ENCODE data around the gene CEACAM20. TPM values are rescaled to one million over a fixed set of nuclear protein-coding genes. Genes with fewer than 3 reads are reported as not detected.

The CEACAM20 gene
- not detected in 2 replicates for total RNA-seq (2014; rRNA removed; shearing (Covaris generic); ENCODE audit: low replicate concordance)

DNA sequence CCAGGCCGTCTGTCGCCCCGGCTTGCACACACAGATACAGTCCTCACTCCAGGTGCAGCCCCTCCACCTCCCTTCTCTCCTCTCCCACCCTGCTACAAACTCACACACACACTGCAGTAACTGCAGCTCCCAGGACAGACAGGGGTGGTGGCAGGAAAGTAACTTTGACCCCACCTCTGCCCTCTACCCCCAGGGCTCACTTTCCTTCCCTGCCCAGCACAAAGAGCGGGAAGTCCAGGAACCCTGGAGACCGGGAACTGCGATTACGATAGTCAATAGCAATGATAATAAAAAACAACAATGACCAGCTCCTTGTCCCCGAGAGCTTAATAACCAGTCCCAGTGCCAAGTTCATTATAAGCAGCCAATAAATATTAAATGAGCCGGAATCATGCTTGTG lies at the start of gene CEACAM20:
Gene CEACAM20 (minus strand): TSS at position 140 of the 400 bp plus-strand sequence. CDS start 166 bp downstream, outside the sequence.
- no peaks in the 10 kb centered on the region for H3K4me1 ChIP-seq (ENCODE audit: low read length)
- H3K27me3 ChIP-seq (ENCODE audit: low read length): no peaks in the 10 kb centered on the region
- no peak within 1 kb of the TSS for H3K4me2 ChIP-seq (ENCODE audit: low read depth, low read length, poor library complexity, severe bottlenecking)
- no peaks in the 10 kb centered on the region for H3K79me2 ChIP-seq (ENCODE audit: low read length)
- no peak within 1 kb of the TSS for H2AFZ ChIP-seq (ENCODE audit: low read length)
- H3K36me3 ChIP-seq (ENCODE audit: insufficient read depth, low read length): no peaks in the 10 kb centered on the region
- H3K27ac ChIP-seq (ENCODE audit: low read length): no peak within 1 kb of the TSS
- no peak within 1 kb of the TSS for H3K9ac ChIP-seq (ENCODE audit: low read length)
- no peaks in the 10 kb centered on the region for H3K9me2 ChIP-seq (replicated peaks; ENCODE audit: insufficient read depth, low read length)
- H4K20me1 ChIP-seq (ENCODE audit: insufficient read depth, low read depth, low read length): no peaks in the 10 kb centered on the region
- no peaks in the 10 kb centered on the region for H3K9me3 ChIP-seq (ENCODE audit: low read length)
- no peak for DNase-seq
- no peak within 1 kb of the TSS for H3K4me3 ChIP-seq (ENCODE audit: low read length)

DNA sequence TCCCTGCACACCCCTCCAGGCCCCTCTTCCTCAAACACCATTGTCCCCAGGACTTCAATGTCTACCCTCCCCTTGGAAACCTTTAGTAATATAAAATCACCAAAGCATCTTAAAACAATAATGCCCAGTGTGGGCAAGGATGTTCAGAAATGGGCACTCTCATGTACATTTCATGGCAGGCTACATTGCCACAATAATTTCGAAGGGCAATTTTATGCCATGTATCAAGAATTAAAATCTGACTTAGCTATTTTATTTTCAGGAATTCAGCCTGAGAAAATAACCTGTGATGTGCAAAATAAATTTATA lies 48.0 kb upstream of the CEACAM20 start:
- H3K27me3 ChIP-seq (ENCODE audit: low read length): no peaks in the 10 kb centered on the region
- no peak for DNase-seq
- no peaks in the 10 kb centered on the region for H3K36me3 ChIP-seq (ENCODE audit: insufficient read depth, low read length)
- no peak overlapping the region for H3K9ac ChIP-seq (ENCODE audit: low read length)
- H3K79me2 ChIP-seq (ENCODE audit: low read length): no peaks in the 10 kb centered on the region
- H2AFZ ChIP-seq (ENCODE audit: low read length): no peak overlapping the region
- H3K27ac ChIP-seq (ENCODE audit: low read length): no peak overlapping the region
- no peak overlapping the region for H3K4me2 ChIP-seq (ENCODE audit: low read depth, low read length, poor library complexity, severe bottlenecking)
- no peaks in the 10 kb centered on the region for H3K9me3 ChIP-seq (ENCODE audit: low read length)
- no peak overlapping the region for H3K4me3 ChIP-seq (ENCODE audit: low read length)
- no peaks in the 10 kb centered on the region for H3K9me2 ChIP-seq (replicated peaks; ENCODE audit: insufficient read depth, low read length)
- 0 out of 2 replicates have a peak, but pooled peaks cover 4% of the 10 kb centered on the region for H3K4me1 ChIP-seq (ENCODE audit: low read length)
- no peaks in the 10 kb centered on the region for H4K20me1 ChIP-seq (ENCODE audit: insufficient read depth, low read depth, low read length)

DNA sequence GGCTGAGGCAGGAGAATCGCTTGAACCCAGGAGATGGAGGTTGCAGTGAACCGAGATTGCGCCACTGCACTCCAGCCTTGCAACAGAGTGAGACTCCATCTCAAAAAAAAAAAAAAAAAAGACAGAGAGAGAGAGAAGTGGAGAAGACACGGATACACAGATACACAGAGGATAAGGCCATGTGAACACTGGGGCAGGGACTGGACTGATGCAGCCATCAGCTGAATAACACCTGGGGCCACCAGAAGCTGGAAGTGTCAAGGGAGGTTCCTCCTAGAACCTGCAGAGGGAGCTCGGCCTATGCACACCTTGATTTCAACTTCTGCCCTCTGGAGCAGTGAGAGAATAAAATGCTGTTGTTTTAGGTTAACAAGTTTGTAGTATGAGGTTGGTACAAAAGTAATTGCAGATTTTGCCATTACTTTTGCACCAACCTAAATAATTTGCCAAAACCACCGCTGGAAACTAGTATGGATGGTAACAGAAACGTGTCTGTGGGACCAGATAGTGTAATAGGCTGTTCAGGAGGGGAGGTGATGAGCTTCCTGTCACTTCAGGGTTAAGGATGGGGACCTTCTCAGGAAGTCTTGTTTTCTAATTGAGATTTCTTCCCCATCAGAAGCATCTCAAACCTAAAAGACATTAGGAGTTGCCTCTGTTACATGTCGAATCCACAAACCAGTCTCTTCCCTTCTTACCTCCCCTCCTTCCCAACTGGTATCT lies 47.5 kb upstream of the CEACAM20 start:
- Histone ChIP-seq H3K79me2 (ENCODE audit: low read length) (no peaks in the 10 kb centered on the region), H3K4me2 (ENCODE audit: low read depth, low read length, poor library complexity, severe bottlenecking) (no peak overlapping the region), H3K9me2 (replicated peaks; ENCODE audit: insufficient read depth, low read length) (no peaks in the 10 kb centered on the region), H2AFZ (ENCODE audit: low read length) (no peak overlapping the region), H3K36me3 (ENCODE audit: insufficient read depth, low read length) (no peaks in the 10 kb centered on the region), H3K27me3 (ENCODE audit: low read length) (no peaks in the 10 kb centered on the region), H3K9me3 (ENCODE audit: low read length) (no peaks in the 10 kb centered on the region), H4K20me1 (ENCODE audit: insufficient read depth, low read depth, low read length) (no peaks in the 10 kb centered on the region), H3K9ac (ENCODE audit: low read length) (no peak overlapping the region), H3K4me3 (ENCODE audit: low read length) (no peak overlapping the region), H3K4me1 (ENCODE audit: low read length) (0 out of 2 replicates have a peak, but pooled peaks cover 4% of the 10 kb centered on the region), H3K27ac (ENCODE audit: low read length) (no peak overlapping the region)
- DNase-seq: peak; percentile 75

DNA sequence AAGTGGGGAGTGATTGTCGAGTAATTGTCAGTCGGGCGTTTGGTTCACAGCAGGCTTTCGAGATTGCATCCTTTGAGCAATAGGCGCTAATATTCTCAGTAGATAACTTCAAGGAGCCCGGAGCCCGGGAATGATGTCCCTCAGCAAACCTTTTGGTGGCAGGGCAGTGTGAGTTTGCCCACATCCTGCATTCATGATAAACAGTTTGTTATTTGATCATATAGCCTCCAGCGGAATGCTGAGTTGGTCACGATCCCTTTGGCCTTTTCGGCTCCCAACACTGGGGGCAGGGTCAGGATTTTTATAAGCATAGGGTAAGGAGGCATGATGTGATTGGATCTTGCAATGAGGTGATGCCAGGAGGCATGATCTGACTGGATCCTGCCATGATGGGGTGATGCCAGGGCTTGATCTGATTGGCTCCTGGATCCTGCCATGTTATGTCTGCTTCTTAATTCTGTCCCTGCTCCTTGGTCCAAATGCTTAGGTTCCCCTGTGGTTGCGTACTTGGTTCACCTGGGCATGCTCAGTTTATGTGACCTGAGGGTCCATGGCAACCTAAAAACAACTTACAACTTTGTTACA lies 45.7 kb upstream of the CEACAM20 start:
- Histone ChIP-seq H3K9me3 (ENCODE audit: low read length) (no peaks in the 10 kb centered on the region), H2AFZ (ENCODE audit: low read length) (no peak overlapping the region), H3K27ac (ENCODE audit: low read length) (no peak overlapping the region), H3K4me2 (ENCODE audit: low read depth, low read length, poor library complexity, severe bottlenecking) (no peak overlapping the region), H3K9ac (ENCODE audit: low read length) (no peak overlapping the region), H3K79me2 (ENCODE audit: low read length) (no peaks in the 10 kb centered on the region), H3K4me1 (ENCODE audit: low read length) (0 out of 2 replicates have a peak, but pooled peaks cover 4% of the 10 kb centered on the region), H3K9me2 (replicated peaks; ENCODE audit: insufficient read depth, low read length) (no peaks in the 10 kb centered on the region), H3K36me3 (ENCODE audit: insufficient read depth, low read length) (no peaks in the 10 kb centered on the region), H3K27me3 (ENCODE audit: low read length) (no peaks in the 10 kb centered on the region), H4K20me1 (ENCODE audit: insufficient read depth, low read depth, low read length) (no peaks in the 10 kb centered on the region), H3K4me3 (ENCODE audit: low read length) (no peak overlapping the region)
- DNase-seq: no peak

DNA sequence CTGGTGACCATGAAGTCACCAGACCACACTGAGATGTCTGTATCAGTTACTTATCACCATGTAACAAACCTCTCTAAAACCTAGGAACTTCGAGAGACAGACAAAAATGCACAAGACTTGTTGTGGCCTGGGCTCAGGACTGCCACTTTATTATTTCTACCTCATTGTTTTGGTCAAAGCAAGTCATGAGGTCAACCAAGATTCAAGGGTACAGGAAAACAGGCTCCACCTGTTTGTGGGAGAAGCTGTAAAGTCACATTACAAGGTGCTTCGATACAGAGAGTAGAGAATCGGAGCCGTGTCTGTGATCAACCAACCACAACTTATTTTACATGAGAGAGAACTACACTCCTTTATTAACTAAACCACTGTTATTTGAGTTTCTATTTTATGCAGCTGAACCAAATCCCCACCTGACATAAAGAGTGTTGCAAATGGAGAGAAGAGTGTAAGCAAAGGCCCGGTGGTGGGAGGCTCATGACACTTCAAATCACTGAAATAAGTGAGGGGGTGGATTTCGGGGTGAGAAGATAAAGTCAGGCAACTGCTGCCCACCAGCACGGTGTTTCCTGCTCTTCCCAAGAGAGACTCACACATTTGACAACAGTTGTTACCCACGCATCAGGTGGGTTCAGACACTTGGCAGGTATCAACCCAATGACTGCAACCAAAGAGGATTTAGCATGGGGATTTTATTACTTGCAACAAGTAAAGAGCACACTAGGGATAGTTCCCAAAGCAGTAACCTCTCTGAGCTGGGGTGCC lies 44.9 kb upstream of the CEACAM20 start:
- Histone ChIP-seq H3K9me3 (ENCODE audit: low read length) (no peaks in the 10 kb centered on the region), H3K4me3 (ENCODE audit: low read length) (no peak overlapping the region), H3K9me2 (replicated peaks; ENCODE audit: insufficient read depth, low read length) (no peaks in the 10 kb centered on the region), H3K36me3 (ENCODE audit: insufficient read depth, low read length) (no peaks in the 10 kb centered on the region), H2AFZ (ENCODE audit: low read length) (no peak overlapping the region), H3K4me1 (ENCODE audit: low read length) (0 out of 2 replicates have a peak, but pooled peaks cover 4% of the 10 kb centered on the region), H3K4me2 (ENCODE audit: low read depth, low read length, poor library complexity, severe bottlenecking) (no peak overlapping the region), H3K27me3 (ENCODE audit: low read length) (no peaks in the 10 kb centered on the region), H3K27ac (ENCODE audit: low read length) (no peak overlapping the region), H3K79me2 (ENCODE audit: low read length) (no peaks in the 10 kb centered on the region), H3K9ac (ENCODE audit: low read length) (no peak overlapping the region), H4K20me1 (ENCODE audit: insufficient read depth, low read depth, low read length) (no peaks in the 10 kb centered on the region)
- no peak for DNase-seq

DNA sequence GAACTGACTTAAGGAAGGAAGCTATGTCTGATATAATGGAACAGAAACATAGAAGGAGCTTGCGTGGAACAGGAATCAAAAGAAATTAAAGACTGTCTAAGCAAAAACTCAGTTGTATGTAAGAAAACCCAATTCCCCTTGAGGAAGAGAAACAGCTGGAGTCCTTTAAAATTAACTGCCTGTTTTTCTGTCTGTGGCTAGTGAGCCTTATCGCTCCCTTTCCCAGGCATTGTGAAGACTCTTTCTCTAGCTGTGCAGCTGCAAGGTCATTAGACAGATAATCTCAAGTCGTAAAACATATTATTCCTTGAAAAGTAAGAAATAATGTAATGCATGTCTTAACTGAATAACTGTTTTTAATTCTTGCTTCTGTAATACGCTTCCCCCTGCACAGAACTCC lies 44.2 kb upstream of the CEACAM20 start:
- DNase-seq: no peak
- Histone ChIP-seq H3K9me2 (replicated peaks; ENCODE audit: insufficient read depth, low read length) (no peaks in the 10 kb centered on the region), H3K27ac (ENCODE audit: low read length) (no peak overlapping the region), H2AFZ (ENCODE audit: low read length) (no peak overlapping the region), H4K20me1 (ENCODE audit: insufficient read depth, low read depth, low read length) (no peaks in the 10 kb centered on the region), H3K79me2 (ENCODE audit: low read length) (no peaks in the 10 kb centered on the region), H3K9ac (ENCODE audit: low read length) (no peak overlapping the region), H3K4me1 (ENCODE audit: low read length) (0 out of 2 replicates have a peak, but pooled peaks cover 4% of the 10 kb centered on the region), H3K9me3 (ENCODE audit: low read length) (no peaks in the 10 kb centered on the region), H3K4me3 (ENCODE audit: low read length) (no peak overlapping the region), H3K4me2 (ENCODE audit: low read depth, low read length, poor library complexity, severe bottlenecking) (no peak overlapping the region), H3K27me3 (ENCODE audit: low read length) (no peaks in the 10 kb centered on the region), H3K36me3 (ENCODE audit: insufficient read depth, low read length) (no peaks in the 10 kb centered on the region)

DNA sequence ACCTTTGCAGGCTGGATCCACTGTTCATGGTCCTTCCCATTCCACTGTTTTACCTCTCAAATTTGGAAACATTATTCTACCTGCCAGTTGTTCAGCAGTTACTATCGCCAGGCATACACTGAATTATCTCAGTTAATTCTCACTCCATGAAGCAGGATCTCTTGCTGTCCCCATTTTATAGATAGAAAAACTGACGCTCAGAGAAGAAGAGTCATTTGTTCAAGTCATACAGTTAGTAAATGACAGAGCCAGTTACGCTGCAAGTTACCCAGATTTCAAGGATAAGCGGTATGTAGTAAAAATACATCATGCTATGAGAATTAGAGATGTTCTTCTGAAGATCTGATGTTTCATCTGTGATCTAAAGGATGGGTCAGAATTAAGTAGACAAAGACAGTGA lies 43.7 kb upstream of the CEACAM20 start:
- Histone ChIP-seq H3K9me2 (replicated peaks; ENCODE audit: insufficient read depth, low read length) (no peaks in the 10 kb centered on the region), H3K4me1 (ENCODE audit: low read length) (0 out of 2 replicates have a peak, but pooled peaks cover 4% of the 10 kb centered on the region), H3K4me3 (ENCODE audit: low read length) (no peak overlapping the region), H4K20me1 (ENCODE audit: insufficient read depth, low read depth, low read length) (no peaks in the 10 kb centered on the region), H3K9ac (ENCODE audit: low read length) (no peak overlapping the region), H3K27ac (ENCODE audit: low read length) (no peak overlapping the region), H2AFZ (ENCODE audit: low read length) (no peak overlapping the region), H3K9me3 (ENCODE audit: low read length) (no peaks in the 10 kb centered on the region), H3K79me2 (ENCODE audit: low read length) (no peaks in the 10 kb centered on the region), H3K27me3 (ENCODE audit: low read length) (no peaks in the 10 kb centered on the region), H3K4me2 (ENCODE audit: low read depth, low read length, poor library complexity, severe bottlenecking) (no peak overlapping the region), H3K36me3 (ENCODE audit: insufficient read depth, low read length) (no peaks in the 10 kb centered on the region)
- no peak for DNase-seq

DNA sequence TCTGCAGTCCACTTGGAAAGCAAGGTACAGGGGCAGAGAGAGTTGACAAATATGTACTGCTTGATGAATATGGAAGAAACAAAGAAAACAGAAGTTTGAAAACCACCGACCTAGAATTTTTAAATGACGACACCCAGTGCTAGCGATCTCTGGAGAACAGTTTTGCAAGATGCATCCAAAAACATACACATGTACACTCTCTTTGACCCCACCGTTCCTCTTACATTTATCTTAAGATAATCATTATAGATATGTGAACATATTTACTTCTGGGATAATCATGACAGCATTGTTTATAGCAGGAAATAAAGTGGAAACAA lies 43.1 kb upstream of the CEACAM20 start:
- Histone ChIP-seq H3K4me1 (ENCODE audit: low read length) (0 out of 2 replicates have a peak, but pooled peaks cover 4% of the 10 kb centered on the region), H3K9me2 (replicated peaks; ENCODE audit: insufficient read depth, low read length) (no peaks in the 10 kb centered on the region), H2AFZ (ENCODE audit: low read length) (no peak overlapping the region), H3K27me3 (ENCODE audit: low read length) (no peaks in the 10 kb centered on the region), H3K9ac (ENCODE audit: low read length) (no peak overlapping the region), H3K9me3 (ENCODE audit: low read length) (no peaks in the 10 kb centered on the region), H3K4me2 (ENCODE audit: low read depth, low read length, poor library complexity, severe bottlenecking) (no peak overlapping the region), H3K36me3 (ENCODE audit: insufficient read depth, low read length) (no peaks in the 10 kb centered on the region), H4K20me1 (ENCODE audit: insufficient read depth, low read depth, low read length) (no peaks in the 10 kb centered on the region), H3K79me2 (ENCODE audit: low read length) (no peaks in the 10 kb centered on the region), H3K27ac (ENCODE audit: low read length) (no peak overlapping the region), H3K4me3 (ENCODE audit: low read length) (no peak overlapping the region)
- DNase-seq: no peak
